GM19324 (cell line): Measurements from ENCODE around the gene TRIM4.
"Not testable (repeated sequence)": the region's sequence is repeated elsewhere in the genome, so short reads cannot be mapped to it uniquely, and the experiment has no call there.

ENCODE experiments used
- ATAC-seq: cut with Tn5 transposase; IDR thresholded peaks from one replicate; pipeline ENCODE4 v1.9.1; 2021; ENCODE audit warnings: mild to moderate bottlenecking, moderate library complexity; ENCODE audit not compliant: unreplicated experiment, low FRiP score

TRIM4 gene, protein sequence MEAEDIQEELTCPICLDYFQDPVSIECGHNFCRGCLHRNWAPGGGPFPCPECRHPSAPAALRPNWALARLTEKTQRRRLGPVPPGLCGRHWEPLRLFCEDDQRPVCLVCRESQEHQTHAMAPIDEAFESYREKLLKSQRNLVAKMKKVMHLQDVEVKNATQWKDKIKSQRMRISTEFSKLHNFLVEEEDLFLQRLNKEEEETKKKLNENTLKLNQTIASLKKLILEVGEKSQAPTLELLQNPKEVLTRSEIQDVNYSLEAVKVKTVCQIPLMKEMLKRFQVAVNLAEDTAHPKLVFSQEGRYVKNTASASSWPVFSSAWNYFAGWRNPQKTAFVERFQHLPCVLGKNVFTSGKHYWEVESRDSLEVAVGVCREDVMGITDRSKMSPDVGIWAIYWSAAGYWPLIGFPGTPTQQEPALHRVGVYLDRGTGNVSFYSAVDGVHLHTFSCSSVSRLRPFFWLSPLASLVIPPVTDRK

DNA sequence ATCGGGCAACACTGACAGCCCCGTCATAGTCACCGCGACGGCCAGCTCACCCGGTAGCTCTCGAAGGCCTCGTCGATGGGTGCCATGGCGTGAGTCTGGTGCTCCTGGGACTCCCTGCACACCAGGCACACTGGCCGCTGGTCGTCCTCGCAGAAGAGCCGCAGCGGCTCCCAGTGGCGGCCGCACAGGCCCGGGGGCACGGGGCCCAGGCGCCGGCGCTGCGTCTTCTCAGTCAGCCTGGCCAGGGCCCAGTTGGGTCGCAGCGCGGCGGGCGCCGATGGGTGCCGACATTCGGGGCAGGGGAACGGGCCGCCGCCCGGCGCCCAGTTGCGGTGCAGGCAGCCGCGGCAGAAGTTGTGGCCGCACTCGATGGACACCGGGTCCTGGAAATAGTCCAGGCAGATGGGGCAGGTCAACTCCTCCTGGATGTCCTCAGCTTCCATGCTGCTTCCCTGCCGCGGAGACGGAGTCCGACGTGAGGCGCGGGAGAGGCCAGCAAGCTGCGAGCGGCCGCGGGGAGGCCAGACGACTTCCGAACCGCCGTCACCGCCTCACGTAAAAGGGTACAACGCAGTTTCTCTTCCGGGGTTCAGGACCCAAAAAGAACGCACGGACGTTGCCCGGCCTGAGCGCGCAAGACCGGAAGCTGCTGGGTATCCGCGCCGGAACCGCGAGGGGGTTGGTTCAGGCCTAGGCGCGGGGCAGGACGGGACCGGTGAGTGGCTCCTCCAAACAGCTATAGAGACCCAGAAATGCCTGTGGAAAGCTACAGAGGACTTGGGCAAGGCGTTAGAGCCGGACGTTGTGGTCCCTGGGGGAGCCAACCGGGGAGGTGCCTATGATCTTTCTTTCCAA lies at the start of gene TRIM4:
TRIM4 (minus strand) TSS at position 572 of the 855 bp plus-strand sequence; CDS start at position 443, 129 bp downstream.
- ATAC-seq = peak; percentile 97

DNA sequence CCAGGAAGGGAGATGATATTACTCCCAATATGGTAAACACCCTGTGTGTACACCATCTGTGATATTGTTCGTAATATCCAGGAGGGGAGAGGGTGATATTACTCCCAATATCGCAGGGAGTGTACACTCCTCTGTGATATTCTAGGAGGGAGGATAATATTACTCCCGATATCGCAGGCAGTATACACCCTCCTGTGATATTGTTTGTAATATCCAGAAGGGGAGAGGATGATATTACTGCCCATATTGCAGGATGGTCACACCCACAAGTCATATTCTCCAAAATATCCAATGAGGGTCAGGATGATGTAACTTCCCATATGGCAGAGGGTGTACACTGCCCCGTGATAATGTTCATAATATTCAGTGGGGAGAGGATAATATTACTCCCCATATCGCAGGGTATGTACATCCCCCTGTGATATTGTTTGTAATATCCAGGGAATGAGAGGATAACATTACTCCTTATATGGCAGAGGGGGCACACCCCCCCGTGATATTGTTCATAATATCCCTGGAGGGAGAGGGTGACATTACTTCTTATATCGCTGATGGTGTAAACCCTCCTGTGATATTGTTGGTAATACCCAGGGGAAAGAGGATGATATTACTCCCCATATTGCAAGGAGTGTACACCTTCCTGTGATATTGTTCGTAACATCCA lies 39.4 kb upstream of the TRIM4 start:
- ATAC-seq = no peak

DNA sequence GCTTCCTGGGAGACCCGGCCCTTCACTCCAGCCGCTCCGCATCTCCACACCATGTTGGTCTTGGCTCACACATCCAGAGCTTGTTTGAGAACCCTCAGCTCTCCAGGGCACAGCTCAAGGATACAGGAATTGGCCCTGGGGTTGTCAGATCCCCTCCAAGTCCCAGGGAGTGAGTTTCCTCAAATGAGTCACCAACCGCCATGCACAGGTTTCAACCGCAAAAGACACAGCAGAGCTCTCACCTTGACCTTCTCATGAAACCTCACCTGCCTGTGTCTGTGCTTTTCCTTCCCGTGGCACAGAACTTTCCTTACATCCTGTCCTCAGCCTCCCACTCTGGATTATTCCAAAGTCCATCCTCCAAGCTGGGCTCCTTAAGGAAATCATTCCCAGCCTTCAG lies 35.9 kb upstream of the TRIM4 start:
- ATAC-seq = no peak

DNA sequence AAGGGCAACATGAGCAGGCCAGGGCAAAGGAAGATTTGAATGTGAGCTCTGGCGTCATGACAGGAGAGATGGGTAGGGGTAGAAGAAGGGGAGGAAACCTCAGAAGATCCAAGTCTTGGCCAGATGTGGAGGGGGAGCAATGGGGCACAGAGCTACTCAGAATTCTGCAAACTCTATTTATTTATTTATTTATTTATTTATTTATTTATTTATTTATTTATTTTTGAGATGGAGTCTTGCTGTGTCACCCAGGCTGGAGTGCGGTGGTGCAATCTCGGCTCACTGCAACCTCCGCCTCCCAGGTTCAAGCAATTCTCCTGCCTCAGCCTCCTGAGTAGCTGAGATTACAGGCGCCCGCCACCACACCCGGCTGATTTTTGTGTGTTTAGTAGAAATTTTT lies 35.3 kb upstream of the TRIM4 start:
- ATAC-seq = not testable (repeated sequence)

DNA sequence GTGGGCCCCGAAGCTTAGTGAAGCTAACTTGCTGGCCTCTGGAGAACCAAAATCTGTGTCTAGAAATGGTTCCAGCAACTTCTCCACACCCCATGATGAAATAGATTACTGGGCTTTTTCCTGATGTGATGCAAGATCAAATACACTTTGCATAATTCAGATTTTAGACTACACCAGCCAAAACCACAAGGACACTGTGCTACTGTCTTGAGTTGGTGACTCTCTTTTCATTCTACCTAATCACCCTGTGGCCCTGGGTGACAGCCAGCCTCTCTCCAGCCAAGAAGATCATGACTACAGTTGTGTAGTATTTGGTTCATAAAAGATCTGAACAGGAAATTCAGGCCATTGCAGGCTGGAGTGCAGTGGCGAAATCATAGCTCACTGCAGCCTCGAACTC lies 34.3 kb upstream of the TRIM4 start:
- no peak for ATAC-seq

DNA sequence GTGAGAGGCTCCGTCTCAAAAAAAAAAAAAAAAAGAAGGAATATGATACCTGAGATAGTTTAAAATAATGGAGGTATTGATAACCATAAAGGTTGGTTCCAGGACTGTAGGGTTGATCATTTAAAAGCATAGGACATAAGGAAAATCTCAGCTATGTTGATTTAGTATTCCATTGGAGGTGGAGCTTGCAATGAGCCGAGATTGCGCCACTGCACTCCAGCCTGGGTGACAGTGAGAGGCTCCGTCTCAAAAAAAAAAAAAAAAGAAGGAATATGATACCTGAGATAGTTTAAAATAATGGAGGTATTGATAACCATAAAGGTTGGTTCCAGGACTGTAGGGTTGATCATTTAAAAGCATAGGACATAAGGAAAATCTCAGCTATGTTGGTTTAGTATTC lies 33.3 kb upstream of the TRIM4 start:
- not testable (repeated sequence) for ATAC-seq

DNA sequence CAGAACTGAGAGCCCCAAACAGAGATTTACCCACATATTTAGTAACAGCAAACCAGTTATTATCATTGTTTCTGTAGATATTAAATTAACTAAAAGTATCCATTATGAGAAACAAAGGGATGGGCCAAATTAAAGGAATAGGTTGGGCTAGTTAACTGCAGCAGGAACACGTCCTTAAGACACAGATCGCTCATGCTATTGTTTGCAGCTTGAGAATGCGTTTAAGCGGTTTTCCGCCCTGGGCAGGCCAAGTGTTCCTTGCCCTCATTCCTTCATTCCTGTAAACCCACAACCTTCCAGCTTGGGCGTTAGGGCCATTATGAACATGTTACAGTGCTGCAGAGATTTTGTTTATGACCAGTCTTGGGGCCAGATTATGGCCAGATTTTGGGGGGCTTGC lies 31.5 kb upstream of the TRIM4 start:
- ATAC-seq = not testable (repeated sequence)

DNA sequence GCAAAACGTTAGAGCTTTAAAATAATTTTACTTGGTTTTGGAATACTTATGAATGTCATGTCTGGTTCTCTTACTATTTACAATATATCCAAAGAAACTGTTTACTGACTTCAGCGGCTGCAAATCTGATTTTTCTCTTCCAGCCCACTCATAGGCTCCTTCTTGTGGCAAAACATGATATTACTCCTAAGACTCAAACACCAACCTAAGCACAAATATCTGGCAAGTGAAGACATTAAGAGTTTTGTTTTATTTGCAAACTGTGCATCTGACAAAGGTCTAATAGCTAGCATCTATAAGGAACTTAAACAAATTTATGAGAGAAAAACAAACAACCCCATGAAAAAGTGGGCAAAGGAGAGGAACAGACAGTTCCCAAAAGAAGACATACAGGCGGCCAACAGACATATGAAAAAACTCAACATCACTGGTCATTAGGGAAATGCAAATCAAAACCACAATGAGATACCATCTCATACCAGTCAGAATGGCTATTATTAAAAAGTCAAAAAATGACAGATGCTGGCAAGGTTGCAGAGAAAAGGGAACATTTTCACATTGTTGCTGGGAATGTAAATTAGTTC lies 30.4 kb upstream of the TRIM4 start:
- ATAC-seq = no peak

DNA sequence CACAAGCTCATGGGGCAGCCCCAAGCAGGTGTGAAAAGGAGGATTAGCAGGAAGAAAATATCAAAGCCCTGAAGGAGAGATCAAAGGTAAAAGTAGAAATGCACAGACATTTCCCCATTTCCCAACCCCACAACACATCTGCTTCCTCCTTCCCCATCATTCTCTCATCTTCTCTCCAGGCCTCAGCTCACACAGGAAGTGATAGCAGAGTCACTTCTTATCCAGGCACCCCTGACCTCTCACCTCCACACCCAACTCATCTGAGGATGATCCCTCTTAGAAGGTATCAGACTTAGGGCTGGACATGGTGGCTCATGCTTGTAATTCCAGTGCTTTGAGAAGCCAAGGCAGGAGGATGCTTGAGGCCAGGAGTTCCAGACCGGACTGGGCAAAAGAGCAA lies 28.3 kb upstream of the TRIM4 start:
- no peak for ATAC-seq

DNA sequence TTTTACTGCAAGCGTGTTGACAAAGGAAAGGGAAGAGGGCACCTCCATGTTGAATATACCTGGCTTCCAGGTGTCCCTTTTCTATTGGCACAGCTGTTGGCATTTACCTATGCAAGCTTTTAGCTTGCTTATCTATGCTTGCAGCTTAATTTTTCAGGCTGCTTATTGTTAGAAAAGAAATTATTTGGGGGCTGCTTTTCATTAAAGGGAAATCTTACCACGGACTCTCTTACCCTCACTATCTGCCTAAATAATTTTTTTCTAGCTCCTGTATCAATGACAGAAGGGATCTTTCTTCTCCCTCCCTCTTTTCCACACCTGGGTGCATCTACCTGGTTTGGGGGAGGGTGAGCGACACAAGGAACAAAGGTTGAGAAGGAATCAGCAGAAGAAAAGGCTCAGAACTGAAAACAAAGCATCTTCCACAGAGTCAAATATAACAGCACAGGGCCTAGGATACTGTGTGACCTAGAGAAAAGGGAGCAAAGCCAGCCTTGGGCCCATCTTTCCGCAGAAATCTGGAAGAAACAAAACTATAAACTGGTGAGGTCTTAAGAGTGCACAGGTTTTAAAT lies 25.3 kb upstream of the TRIM4 start:
- ATAC-seq = no peak

DNA sequence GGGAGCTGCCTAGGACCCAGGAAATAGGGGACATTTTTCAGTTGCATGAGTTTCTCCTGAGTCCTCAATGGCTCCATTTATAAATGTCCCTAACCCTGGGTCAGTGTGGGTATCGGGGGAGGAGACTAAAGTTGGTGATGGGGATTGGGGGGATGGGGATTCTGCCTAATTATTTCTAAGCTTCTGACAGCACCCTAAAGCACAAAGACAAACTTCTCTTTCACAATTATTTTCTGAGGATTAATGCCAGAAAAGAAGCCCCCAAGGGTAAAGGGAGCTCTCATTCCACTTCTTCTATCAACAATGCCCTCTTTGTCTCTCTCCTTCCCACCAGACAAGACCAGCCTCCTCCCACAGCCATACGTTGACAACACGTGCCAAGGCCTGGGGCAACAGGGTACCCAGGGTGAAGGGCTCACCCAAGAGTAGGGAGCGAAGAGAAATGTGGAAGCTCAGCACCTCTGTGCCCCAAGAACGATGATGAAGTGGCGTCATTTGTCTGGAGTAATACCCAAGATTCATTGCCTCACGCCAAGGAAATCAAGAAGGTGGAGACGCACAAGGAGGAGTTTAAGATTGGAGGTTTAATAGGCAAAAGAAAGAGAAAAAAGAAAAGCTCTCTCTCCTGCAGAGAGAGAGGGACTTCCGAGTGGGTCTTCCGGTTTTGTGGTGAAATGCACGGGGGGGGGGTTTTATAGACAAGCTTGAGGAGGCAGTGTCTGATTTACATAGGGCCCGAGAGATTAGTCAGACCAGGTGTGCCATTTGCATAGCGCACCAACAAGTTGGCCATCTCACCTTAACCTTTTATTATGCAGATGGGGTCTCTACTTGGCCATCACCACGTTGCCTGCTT lies 24.5 kb upstream of the TRIM4 start:
- no peak for ATAC-seq

DNA sequence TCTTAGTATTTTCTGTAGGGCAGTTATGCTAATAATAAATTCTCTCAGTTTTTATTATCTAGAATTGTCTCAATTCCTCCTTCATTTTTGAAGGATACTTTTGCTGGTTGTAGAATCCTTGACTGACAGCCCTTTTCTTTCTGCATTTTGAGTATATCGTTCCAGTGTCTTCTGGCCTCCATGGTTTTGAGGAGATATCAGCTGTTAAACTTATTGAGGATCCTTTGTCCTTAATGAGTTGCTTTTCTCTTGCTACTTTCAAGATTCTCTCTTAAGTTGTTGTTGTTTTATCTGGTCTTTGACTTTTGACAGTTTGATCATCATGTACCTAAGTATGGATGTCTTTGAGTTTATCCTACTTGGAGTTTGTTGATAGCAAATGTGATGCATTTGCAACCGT lies 19.0 kb upstream of the TRIM4 start:
- ATAC-seq = no peak

DNA sequence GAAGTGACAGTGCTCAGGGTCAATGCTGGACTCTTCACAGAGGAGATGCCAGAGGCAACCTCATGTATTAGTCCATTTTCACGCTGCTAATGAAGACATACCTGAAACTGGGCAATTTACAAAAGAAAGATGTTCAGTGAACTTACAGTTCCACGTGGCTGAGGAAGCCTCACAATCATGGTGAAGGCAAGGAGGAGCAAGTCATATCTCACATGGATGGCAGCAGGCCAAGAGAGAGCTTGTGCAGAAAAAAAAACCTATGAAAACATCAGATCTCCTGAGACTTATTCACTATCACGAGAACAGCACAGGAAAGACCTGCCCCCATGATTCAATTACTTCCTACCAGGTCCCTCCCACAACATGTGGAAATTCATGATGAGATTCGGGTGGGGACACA lies 15.7 kb upstream of the TRIM4 start:
- not testable (repeated sequence) for ATAC-seq

DNA sequence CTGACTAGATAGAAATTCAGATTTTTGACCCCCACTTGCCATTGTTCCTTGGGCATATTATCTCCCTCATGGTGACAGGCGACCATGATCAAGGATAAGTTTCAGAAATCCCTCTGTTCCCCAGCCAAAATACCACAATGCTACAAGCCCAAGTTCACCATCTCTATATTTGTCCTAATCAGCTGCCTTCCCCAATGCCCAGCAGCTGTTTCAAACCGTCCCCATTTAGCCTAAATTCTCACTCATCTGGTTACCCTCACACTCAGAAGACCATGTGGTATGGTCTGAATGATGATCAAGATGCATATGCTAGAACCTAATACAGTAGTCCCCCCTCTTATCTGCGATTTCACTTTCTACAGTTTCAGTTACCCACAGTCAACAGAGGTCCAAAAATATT lies 11.0 kb upstream of the TRIM4 start:
- ATAC-seq = no peak

DNA sequence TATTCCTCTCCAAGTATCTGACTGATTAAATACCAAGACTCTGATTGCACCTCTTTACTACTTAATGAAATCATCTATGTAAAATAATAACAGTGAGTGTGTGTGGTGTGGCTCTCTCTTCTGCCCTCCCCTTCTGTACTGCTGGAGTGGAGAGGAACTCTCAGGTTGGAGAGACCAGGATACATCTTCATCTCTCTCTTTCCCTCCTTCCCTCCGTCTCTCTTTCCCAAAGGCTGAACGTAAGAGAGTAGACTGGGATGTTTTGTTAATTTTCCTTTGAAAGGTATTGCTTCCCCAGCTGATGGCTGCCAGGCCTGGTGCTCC lies 10.4 kb upstream of the TRIM4 start:
- no peak for ATAC-seq

DNA sequence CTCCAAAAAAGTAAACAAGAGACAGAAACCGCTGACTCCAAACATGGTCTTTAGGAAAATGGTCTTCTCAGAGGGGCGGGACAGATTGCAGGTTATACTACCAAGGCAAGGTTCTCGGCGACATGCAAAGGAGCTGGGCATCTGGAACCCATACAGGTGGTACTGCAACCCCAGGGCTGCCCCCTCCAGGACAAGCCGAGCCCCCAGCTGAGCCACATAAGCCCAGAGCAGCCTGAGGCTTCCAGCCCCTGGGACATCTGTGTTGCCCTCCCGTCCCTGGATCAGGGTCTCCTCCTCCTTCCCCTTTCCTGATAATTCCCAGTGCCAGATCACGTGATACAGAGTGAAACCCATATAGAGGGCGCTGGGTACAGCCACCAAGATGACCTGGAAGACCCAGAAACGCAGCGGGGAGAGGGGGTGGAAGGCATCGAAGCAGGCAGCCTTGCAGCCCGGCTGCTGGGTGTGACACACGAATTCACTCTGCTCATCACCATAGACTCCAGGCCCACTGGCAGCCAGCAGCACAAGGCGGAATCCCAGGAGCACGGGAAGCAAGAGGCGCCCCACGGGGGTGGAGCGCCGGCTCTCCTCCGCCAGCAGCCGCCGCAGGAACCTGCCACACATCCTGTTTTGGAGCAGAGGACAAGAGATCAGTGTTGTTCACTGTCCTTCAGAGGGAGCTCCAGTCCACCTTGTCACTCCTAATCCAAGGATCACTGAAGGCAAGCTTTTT lies 9.8 kb upstream of the TRIM4 start, which contains the start of gene GJC3:
GJC3 (minus strand) TSS at position 627 of the 736 bp plus-strand sequence; CDS start at position 627, 0 bp downstream.
- no peak for ATAC-seq

DNA sequence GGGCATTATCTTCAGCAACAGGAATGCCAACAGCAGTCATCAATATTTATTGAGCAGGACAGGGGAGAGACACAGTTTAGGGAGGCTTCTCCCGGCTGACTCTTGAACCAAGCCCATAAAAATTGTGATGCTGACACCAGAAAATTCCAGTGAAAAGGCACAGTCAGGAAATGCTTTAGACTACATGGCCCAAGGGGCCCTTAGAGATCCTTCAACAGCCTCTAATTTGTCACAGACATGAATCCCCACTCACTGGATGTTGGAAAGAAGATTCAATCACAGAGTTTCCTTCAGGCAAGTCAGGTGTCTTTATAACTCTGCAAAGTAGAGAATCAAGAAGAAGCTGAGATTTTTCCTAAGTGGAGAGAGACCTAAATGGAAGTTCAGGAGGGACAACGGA lies 8.9 kb upstream of the TRIM4 start:
- no peak for ATAC-seq

DNA sequence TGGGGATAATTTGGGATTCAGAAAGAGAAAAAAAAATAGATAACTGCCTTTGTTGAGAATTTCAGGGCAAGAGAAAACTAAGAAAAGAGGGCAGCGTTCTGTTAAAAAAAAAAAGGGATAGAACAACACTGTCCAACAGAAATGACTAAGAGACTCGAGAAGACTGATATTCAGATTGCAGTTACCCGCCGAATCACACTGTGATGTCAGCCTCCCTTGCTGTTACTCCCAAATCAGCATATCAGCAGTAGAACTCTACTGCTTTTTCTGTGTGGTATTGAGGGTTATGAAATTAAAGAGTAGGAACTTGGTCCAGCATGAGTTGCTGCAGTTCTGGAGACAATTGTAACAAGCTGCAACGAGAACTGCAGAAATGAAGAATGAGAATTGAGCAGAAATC lies 8.2 kb upstream of the TRIM4 start:
- no peak for ATAC-seq

DNA sequence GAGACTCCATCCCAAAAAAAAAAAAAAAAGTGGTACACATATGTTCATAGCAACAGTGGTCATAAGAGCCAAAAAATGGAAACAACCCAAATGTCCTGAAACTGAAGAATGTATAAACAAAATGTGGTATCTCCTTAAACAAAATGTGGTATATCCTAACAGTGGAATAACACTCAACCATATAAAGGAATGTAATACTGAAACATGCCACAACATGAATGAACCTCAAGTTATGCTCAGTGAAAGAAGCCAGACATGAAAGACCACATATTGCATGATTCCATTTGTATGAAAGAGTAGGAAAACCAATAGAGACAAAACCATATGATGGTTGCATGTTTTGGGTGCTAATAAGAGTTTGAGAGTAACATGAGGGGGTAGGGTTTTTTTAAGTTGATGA lies 7.0 kb upstream of the TRIM4 start:
- no peak for ATAC-seq
